Measurements from ENCODE around the gene CHRM4.
"Not testable (repeated sequence)": the region's sequence is repeated elsewhere in the genome, so short reads cannot be mapped to it uniquely, and the experiment has no call there.

Gene CHRM4

DNA sequence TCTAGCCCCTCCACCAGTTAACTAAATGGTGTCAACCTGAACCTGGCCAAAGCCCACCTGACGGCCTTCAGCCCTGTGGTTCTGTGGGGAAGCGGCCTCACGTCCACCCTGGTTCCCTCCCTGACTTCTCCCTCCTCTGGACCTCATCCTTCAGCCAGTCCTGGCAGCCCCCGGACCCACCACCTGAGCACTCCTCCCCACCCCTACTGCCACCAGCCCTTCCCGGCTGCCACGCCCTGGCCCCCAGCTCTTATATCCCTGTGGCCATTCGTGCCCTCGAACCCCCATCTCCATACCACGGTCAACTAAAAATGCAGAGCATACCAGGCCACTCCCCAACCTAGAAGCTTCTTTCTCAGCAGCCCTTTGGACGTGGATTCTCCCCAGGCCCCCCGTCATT is 14.3 kb downstream of the CHRM4 start:
- POLR2A ChIA-PET = no interaction called here
- TF ChIP-seq, protein P1, sequence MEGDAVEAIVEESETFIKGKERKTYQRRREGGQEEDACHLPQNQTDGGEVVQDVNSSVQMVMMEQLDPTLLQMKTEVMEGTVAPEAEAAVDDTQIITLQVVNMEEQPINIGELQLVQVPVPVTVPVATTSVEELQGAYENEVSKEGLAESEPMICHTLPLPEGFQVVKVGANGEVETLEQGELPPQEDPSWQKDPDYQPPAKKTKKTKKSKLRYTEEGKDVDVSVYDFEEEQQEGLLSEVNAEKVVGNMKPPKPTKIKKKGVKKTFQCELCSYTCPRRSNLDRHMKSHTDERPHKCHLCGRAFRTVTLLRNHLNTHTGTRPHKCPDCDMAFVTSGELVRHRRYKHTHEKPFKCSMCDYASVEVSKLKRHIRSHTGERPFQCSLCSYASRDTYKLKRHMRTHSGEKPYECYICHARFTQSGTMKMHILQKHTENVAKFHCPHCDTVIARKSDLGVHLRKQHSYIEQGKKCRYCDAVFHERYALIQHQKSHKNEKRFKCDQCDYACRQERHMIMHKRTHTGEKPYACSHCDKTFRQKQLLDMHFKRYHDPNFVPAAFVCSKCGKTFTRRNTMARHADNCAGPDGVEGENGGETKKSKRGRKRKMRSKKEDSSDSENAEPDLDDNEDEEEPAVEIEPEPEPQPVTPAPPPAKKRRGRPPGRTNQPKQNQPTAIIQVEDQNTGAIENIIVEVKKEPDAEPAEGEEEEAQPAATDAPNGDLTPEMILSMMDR (IDR thresholded peaks at IDR 0.05; ENCODE audit: control extremely low read depth, extremely low read depth, low read depth, missing control alignments) = no peak
- no peak for DNase-seq (ENCODE audit: extremely low spot score)
- CTCF ChIA-PET = interaction anchor here (1.3 to 4.1 kb wide), 5 partner anchors 11 to 30 kb away, joined by 4 to 42 read pairs (median 21); partner anchors contain the start of gene DGKZ

DNA sequence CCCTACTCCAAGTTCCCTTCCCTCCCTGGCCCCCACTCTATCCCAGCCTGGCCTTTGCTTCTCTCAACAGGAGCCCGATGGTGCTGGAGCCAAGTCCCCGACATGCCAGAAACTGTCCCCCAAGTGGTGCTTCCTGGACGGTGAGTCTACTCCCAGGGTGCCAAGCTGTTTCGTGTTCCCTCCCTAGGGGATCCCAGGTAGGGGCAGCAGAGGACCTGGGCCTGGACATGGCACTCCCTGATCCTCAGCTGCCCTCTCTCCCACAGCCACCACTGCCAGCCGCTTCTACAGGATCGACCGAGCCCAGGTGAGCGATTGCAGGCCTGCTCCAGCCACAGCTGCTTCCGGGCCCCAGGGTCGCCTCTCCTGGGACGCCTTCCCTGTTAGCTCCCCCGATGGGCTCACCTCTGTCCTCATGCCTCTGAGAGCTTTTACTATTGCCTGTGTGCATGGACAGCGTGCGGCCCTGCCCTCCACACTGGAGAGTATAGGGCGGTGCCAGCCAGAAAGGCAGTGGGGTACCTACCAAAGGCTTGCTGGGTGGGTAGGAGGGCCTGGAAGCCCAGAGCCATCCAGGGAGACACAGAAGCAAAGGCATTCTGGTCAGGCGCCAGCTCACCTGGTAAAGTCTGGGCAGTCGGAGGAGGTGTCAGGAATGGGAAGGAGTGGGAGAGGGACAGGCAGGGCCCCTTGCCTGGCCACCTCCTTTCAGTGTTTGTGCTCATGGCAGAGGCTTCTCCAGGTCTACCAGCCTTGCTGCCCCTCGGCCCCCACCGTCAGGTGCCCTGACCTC is 15.1 kb downstream of the CHRM4 start:
- POLR2A ChIA-PET = no interaction called here
- CTCF ChIA-PET = interaction anchor here (0.9 to 4.1 kb wide), 5 partner anchors 11 to 31 kb away, joined by 3 to 42 read pairs (median 21); no protein-coding TSS in a partner anchor
- TF ChIP-seq, protein P1 (IDR thresholded peaks at IDR 0.05; ENCODE audit: control extremely low read depth, extremely low read depth, low read depth, missing control alignments) = no peak
- DNase-seq (ENCODE audit: extremely low spot score) = no peak

DNA sequence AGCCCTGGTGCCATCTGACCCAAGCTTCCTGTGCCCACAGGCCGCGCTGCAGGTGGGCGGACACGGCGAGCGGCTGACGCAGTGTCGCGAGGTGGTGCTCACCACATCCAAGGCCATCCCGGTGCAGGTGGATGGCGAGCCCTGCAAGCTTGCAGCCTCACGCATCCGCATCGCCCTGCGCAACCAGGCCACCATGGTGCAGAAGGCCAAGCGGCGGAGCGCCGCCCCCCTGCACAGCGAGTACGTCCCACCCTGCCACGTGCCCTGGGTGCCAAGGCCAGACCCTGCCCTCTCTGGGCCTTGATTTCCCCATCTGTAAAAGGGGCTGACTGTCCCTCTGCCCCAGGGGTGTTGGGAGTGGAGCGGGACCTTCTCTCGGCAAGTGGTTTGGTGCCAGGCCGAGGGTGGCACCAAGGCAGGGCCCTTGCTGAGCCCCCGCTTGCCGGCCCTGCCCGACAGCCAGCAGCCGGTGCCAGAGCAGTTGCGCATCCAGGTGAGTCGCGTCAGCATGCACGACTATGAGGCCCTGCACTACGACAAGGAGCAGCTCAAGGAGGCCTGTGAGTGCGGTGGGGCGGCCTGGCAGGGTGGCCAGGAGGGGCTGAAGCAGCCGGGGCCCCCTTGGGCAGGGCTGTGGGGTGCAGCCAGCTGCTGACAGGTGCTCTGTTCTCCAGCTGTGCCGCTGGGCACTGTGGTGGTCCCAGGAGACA is 16.0 kb downstream of the CHRM4 start:
- no peak for DNase-seq (ENCODE audit: extremely low spot score)
- TF ChIP-seq, protein P1 (IDR thresholded peaks at IDR 0.05; ENCODE audit: control extremely low read depth, extremely low read depth, low read depth, missing control alignments) = no peak
- CTCF ChIA-PET = interaction anchor here (0.9 to 4.1 kb wide), 5 partner anchors 10 to 30 kb away, joined by 3 to 42 read pairs (median 21); no protein-coding TSS in a partner anchor
- POLR2A ChIA-PET = no interaction called here

DNA sequence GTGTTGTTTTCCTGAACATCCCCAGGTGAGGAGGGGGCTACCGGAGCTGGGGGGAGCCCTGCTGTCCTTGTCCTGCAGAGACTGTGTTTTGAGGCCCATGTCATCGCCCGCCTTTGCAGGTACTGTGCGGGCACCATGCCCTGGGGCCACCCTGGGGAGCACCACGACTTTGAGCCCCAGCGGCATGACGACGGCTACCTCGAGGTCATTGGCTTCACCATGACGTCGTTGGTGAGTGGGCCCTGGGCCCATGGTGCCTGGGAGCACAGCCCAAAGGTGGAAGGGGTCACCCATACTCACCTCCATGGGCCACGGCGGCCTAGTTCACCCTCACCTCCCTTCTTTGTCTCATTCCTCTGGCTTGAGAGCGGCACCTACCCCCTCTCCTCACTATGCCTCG is 16.8 kb downstream of the CHRM4 start:
- DNase-seq (ENCODE audit: extremely low spot score) = no peak
- CTCF ChIA-PET = interaction anchor here (4.1 kb wide), 1 partner anchor 14 kb away, joined by 42 read pairs; no protein-coding TSS in a partner anchor
- POLR2A ChIA-PET = no interaction called here
- TF ChIP-seq, protein P1 (IDR thresholded peaks at IDR 0.05; ENCODE audit: control extremely low read depth, extremely low read depth, low read depth, missing control alignments) = no peak

DNA sequence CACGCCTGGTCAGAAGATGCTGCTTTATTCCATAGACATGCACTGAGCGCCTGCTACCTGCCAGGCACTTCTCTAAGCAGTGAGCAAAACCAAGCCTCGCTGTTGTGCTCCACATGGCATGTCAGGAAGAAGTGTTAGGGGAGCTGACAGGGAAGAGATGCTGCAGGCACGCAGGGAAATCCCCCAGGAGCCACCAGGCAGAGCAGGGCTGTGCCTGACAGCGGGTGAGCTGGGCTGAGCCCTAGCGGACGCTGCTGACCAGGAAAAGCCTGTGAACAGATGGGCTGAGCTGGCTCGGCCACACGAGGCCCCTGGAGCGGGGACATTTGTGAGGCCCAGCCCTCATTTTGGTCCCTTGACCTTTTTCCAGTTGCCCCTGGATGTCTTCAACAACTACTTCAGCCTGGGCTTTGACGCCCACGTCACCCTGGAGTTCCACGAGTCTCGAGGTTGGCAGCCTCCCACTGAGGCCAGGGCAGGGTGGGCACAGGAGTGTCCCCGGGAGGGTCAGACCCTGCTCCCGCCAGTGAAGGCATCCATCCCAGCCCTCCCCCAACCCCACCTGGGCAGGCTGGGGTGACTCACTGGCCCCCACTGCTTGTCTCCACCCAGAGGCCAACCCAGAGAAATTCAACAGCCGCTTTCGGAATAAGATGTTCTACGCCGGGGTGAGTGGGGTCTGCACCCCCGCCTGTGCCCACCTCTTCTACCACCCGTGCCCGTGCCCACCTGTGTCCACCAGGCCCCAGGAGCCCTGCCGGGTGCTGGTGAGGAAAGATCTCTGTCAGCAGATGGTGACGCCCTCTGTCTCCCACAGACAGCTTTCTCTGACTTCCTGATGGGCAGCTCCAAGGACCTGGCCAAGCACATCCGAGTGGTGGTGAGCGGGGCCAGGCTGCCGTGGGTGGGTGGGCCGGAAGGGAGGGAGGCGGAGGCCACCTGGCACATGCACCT is 17.5 kb downstream of the CHRM4 start:
- ChIA-PET POLR2A (interaction anchor here (0.7 kb wide), 1 partner anchor 109 kb away, joined by 6 read pairs; no protein-coding TSS in a partner anchor), CTCF (interaction anchor here (1.2 to 20.9 kb wide), 2 partner anchors 22 to 151 kb away, joined by 3 to 452 read pairs; partner anchors contain the start of gene DGKZ)
- DNase-seq (ENCODE audit: extremely low spot score) = no peak
- TF ChIP-seq, protein P1 (IDR thresholded peaks at IDR 0.05; ENCODE audit: control extremely low read depth, extremely low read depth, low read depth, missing control alignments) = no peak

DNA sequence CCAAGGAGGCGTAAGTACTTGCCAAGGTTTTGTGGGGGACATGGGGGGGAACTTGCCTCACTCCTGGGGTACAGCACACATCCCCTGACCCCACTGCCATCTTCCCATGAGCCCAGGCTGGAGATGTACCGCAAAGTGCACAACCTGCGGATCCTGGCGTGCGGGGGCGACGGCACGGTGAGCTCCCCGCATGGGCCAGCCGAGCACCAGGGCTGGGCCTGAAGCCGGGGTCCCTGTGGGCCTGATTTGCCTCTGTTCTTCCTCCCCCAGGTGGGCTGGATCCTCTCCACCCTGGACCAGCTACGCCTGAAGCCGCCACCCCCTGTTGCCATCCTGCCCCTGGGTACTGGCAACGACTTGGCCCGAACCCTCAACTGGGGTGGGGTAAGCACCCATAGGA is 19.1 kb downstream of the CHRM4 start:
- DNase-seq (ENCODE audit: extremely low spot score); POLR2A ChIA-PET: not testable (repeated sequence)

More for the DNA sequence above, 19.1 kb downstream of the CHRM4 start:
- CTCF ChIA-PET = interaction anchor here (1.2 to 20.9 kb wide), 3 partner anchors 15 to 157 kb away, joined by 3 to 452 read pairs (median 6); partner anchors contain the start of gene DGKZ
